Measurements from ENCODE around the gene ORMDL2.
"Not testable (repeated sequence)": the region's sequence is repeated elsewhere in the genome, so short reads cannot be mapped to it uniquely, and the experiment has no call there.

ORMDL2 gene

DNA sequence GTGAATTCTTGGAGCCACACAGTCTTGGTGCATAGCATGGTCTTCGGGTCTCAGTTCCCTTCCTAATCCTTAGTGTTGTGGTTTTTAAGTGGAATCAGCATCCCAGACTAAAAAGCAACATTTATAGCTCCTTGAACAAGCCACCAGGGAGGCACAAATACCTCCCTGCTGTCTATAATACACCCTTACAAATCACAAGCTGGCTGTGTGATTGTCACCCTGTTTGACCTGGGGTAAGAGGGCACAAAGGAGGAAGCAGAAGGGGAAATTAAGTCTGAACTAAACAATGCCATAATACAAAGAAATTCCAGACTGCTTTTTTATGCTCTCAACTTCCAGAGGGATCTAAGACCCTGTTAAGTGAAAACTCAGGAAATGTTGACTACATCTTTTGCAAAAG is 32.6 kb downstream of the ORMDL2 start:
- H3K9me3 Mint-ChIP-seq, result no peaks in the 10 kb centered on the region
- CTCF ChIA-PET, result no interaction called here
- peaks cover 49% of the 10 kb centered on the region for H3K27me3 Mint-ChIP-seq
- H3K4me3 Mint-ChIP-seq, result no peak overlapping the region
- no peaks in the 10 kb centered on the region for H3K36me3 Mint-ChIP-seq
- peaks cover 3% of the 10 kb centered on the region for H3K4me1 Mint-ChIP-seq
- H3K27ac Mint-ChIP-seq, result no peak overlapping the region
- no peak for DNase-seq

DNA sequence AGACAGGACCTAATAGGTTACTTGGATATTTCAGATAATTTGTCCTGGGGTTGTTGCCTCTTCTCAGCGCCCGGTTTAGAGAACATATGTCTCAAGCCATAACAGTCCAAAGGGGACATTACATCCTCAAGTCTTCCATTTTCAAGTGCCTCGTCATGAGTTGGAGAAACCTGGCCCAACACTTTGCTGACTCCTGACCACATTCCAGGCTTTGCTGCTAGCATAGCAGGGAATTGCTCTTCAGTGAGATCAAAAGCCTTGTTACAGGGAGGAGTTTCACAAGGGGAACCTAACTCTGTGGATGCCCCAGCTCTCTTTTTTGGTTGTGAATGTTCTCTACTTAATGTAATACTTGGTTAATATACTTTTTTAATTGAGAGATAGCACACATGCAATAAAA is 33.1 kb downstream of the ORMDL2 start:
- H3K9me3 Mint-ChIP-seq, result no peaks in the 10 kb centered on the region
- no peaks in the 10 kb centered on the region for H3K36me3 Mint-ChIP-seq
- H3K4me1 Mint-ChIP-seq, result peaks cover 3% of the 10 kb centered on the region
- no peak overlapping the region for H3K4me3 Mint-ChIP-seq
- H3K27ac Mint-ChIP-seq, result no peak overlapping the region
- CTCF ChIA-PET, result no interaction called here
- no peak for DNase-seq
- H3K27me3 Mint-ChIP-seq, result peaks cover 49% of the 10 kb centered on the region

DNA sequence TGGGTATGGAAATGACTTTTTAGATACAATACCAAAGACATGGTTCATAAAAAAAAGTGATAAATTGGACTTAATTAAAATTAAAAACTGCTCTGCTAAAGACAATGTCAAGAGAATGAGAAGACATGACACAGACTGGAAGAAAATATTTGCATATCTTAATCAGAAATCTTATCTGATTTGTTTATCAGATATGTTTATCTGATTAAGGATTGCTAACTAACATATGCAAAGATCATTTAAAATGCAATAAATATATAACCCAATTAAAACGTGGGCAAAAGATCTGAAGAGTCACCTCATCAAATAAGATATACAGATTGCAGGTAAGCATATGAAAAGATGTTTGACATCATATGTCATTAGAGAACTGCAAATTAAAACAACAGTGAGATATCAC is 34.9 kb downstream of the ORMDL2 start:
- DNase-seq, result no peak
- H3K9me3 Mint-ChIP-seq, result no peaks in the 10 kb centered on the region
- H3K4me3 Mint-ChIP-seq, result no peak overlapping the region
- H3K27ac Mint-ChIP-seq, result no peak overlapping the region
- CTCF ChIA-PET, result no interaction called here
- H3K36me3 Mint-ChIP-seq, result no peaks in the 10 kb centered on the region
- peaks cover 44% of the 10 kb centered on the region for H3K27me3 Mint-ChIP-seq
- no peaks in the 10 kb centered on the region for H3K4me1 Mint-ChIP-seq

DNA sequence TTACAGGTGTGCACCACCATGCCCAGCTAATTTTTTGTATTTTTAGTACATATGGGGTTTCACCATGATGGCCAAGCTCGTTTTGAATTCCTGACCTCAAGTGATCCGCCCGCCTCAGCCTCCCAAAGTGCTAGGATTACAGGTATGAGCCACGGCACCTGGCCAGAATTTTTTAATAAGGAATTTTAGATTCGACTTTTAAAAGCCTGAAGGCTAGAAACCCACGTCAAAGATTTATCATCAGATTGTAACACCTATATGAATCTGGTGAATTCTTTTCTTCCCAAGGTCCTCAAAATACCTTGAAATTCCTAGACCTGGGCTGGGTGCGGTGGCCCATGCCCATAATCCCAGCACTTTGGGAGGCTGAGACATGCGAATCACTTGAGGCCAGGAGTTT is 43.6 kb downstream of the ORMDL2 start:
- no peak for DNase-seq
- CTCF ChIA-PET, result no interaction called here
- Mint-ChIP-seq H3K36me3 (peaks cover 3% of the 10 kb centered on the region), H3K27ac (no peak overlapping the region), H3K27me3 (peaks cover 14% of the 10 kb centered on the region), H3K4me3 (no peak overlapping the region), H3K9me3 (peaks cover 4% of the 10 kb centered on the region), H3K4me1 (no peaks in the 10 kb centered on the region)

DNA sequence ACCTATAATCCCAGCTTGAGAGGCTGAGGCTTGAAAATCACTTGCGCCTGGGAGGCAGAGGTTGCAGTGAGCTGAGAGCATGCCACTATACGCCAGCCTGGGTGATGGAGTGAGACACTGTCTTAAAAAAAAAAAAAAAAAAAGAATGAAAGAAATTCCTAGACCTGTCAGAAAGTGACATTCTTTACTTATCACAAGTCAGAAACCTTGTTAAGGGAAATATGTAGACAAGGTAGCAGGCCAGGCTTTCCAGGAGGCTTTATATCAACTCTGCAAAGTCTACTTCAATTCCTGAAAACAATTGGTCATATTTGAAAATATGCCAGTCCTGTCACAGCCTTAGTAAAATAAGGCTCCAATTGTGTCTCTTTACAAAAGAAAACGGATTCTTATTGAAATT is 44.0 kb downstream of the ORMDL2 start:
- H3K27ac Mint-ChIP-seq, result no peak overlapping the region
- CTCF ChIA-PET, result no interaction called here
- no peak overlapping the region for H3K4me3 Mint-ChIP-seq
- peaks cover 3% of the 10 kb centered on the region for H3K36me3 Mint-ChIP-seq
- H3K27me3 Mint-ChIP-seq, result peaks cover 13% of the 10 kb centered on the region
- DNase-seq, result no peak
- no peaks in the 10 kb centered on the region for H3K4me1 Mint-ChIP-seq
- peaks cover 4% of the 10 kb centered on the region for H3K9me3 Mint-ChIP-seq

DNA sequence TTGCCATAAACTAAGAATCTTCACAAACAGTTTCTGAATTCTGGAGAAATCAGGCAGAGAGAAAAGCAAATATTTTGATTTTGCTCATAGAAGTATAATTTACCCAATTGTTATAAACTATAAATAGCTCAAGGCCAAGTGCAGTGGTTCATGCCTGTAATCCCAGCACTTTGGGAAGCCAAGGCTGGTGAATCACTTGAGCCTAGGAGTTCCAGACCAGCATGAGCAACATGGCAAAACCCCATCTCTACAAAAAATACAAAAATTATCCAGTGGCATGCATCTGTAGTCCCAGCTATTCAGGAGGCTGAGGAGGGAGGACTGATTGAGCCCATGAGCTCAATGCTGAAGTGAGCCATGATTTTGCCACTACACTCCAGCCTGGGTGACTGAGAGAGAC is 44.4 kb downstream of the ORMDL2 start:
- H3K9me3 Mint-ChIP-seq, result peaks cover 4% of the 10 kb centered on the region
- no peak overlapping the region for H3K27ac Mint-ChIP-seq
- DNase-seq, result no peak
- peaks cover 3% of the 10 kb centered on the region for H3K36me3 Mint-ChIP-seq
- peaks cover 9% of the 10 kb centered on the region for H3K27me3 Mint-ChIP-seq
- no peak overlapping the region for H3K4me3 Mint-ChIP-seq
- no peaks in the 10 kb centered on the region for H3K4me1 Mint-ChIP-seq
- CTCF ChIA-PET, result no interaction called here

DNA sequence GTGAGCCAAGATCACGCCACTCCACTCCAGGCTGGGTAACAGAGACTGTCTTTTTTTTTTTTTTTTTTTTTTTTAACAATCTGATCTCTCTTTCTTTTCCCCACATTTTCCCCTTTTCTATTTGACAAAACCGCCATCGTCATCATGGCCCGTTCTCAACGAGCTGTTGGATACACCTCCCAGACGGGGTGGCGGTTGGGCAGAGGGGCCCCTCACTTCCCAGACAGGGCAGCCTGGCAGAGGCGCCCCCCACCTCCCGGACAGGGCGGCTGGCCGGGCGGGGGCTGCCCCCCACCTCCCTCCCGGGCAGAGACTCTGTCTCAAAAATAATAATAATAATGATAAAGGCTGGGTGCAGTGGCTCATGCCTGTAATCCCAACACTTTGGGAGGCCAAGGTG is 45.1 kb downstream of the ORMDL2 start:
- H3K4me3 Mint-ChIP-seq, DNase-seq, H3K27ac Mint-ChIP-seq, H3K9me3 Mint-ChIP-seq, H3K27me3 Mint-ChIP-seq, H3K4me1 Mint-ChIP-seq, CTCF ChIA-PET, H3K36me3 Mint-ChIP-seq: not testable (repeated sequence)

DNA sequence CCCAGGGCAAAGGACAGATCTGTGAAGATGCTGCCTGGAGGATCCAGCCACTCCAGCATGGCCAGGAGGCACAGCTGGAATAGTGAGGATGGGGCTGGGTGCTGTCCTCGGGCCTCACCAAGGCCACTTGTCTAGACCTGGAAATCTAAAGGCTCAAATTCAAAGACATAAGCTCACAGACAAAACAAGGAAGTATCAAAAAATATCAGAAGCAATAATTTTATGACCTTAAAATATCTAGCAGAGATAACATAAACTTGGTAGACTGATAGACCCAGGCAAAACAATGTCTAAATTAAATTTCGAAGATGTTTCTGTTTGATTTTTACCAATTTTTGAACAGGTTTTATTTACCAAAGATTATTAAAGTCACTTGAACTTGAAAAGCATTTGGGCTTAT is 47.5 kb downstream of the ORMDL2 start:
- Mint-ChIP-seq H3K27me3 (no peaks in the 10 kb centered on the region), H3K9me3 (peaks cover 4% of the 10 kb centered on the region), H3K36me3 (peaks cover 3% of the 10 kb centered on the region), H3K4me3 (no peak overlapping the region), H3K27ac (no peak overlapping the region), H3K4me1 (no peaks in the 10 kb centered on the region)
- no peak for DNase-seq
- CTCF ChIA-PET, result no interaction called here

DNA sequence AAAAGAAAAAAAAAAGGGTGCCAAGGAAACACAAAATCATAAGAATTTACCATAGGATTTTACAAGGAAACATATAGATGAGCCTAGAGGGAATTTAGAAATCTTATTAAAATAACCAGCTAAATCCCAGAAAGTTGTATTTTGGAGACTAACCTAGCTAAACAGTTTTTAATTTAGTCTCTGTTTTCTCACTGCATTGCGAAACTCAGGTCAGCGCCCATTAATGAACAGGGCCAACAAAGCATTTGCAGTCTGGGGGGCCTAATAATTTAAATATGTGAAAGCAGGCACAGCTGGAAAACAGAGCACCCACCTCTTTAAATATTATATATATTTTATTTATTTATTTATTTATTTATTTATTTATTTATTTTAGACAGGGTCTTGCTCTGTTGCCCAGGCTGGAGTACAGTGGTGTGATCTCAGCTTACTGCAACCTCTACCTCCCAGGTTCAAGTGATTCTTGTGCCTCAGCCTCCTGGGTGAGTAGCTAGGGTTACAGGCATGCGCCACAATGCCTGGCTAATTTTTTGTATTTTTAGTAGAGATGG is 48.7 kb downstream of the ORMDL2 start:
- H3K9me3 Mint-ChIP-seq, H3K27ac Mint-ChIP-seq, DNase-seq, H3K27me3 Mint-ChIP-seq, H3K4me3 Mint-ChIP-seq, H3K4me1 Mint-ChIP-seq, H3K36me3 Mint-ChIP-seq, CTCF ChIA-PET: not testable (repeated sequence)
